Omental fat pad (tissue), 4 donors: ENCODE measurements around the gene EPHA6. TPM values are rescaled to one million over a fixed set of nuclear protein-coding genes. Genes with fewer than 3 reads are reported as not detected.
"Not testable (repeated sequence)": the region's sequence is repeated elsewhere in the genome, so short reads cannot be mapped to it uniquely, and the experiment has no call there.

ENCODE experiments used
- ATAC-seq: fragments of 150-250 bp; one replicate; pipeline ENCODE4 v1.9.1; 2016; ENCODE audit warnings: mild to moderate bottlenecking, moderate library complexity; ENCODE audit not compliant: low FRiP score
- DNase-seq: peaks from one replicate; pipeline ENCODE4 v3.0.0-alpha.2; 2019; ENCODE audit warnings: low spot score
- total RNA-seq, 4 donors: library from RNA; depleted of rRNA; stranded (reverse); fragments of >200 nt; gene quantifications; one replicate each; pipeline ENCODE4 v1.1.0, GENCODE V29; 2016
- TF ChIP-seq, protein P1 (sequence below), 3 donors: fragments of 450-650 bp; IDR thresholded peaks; one replicate each; pipeline ENCODE4 v1.5.1; 2016 to 2017; ENCODE audit warnings: antibody characterized with exemption in 3 of 3, mild to moderate bottlenecking in 3 of 3, moderate library complexity in 2 of 3

EPHA6 gene
- total RNA-seq, 4 donors from 2014 or later = 0.56 to 5.0 (median 2.4) TPM; not detected in 1

GRCh38 chr3:97515076-97515475 lies 700.7 kb downstream of the EPHA6 start:
- no peak for DNase-seq
- TF ChIP-seq, protein P1, sequence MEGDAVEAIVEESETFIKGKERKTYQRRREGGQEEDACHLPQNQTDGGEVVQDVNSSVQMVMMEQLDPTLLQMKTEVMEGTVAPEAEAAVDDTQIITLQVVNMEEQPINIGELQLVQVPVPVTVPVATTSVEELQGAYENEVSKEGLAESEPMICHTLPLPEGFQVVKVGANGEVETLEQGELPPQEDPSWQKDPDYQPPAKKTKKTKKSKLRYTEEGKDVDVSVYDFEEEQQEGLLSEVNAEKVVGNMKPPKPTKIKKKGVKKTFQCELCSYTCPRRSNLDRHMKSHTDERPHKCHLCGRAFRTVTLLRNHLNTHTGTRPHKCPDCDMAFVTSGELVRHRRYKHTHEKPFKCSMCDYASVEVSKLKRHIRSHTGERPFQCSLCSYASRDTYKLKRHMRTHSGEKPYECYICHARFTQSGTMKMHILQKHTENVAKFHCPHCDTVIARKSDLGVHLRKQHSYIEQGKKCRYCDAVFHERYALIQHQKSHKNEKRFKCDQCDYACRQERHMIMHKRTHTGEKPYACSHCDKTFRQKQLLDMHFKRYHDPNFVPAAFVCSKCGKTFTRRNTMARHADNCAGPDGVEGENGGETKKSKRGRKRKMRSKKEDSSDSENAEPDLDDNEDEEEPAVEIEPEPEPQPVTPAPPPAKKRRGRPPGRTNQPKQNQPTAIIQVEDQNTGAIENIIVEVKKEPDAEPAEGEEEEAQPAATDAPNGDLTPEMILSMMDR (IDR thresholded peaks at IDR 0.05) = no peak
- no peak for ATAC-seq

DNA sequence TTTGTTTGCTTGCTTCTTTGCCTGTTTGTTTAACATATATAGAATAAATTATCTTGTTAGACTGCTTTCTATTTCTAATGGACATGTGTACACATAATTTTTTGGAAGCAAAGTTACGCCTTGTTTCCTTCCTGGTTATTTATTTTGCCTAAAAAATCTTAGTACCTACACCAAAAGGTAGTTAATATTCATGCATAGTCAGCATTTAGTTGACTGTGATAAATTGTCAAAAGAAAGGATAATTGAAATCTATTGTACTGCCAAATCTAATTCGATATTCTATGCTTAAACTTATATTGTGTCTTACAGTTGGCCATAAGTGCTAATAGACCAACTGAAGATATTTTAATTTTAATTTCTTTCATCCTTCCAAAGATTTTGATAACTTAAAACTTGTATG lies 716.3 kb downstream of the EPHA6 start:
- TF ChIP-seq, protein P1 (IDR thresholded peaks at IDR 0.05) = no peak
- ATAC-seq (no peak), DNase-seq (no peak)

- ATAC-seq, DNase-seq: not testable (repeated sequence)
Observed at GRCh38 chr3:97547573-97547972, 733.2 kb downstream of the EPHA6 start.

GRCh38 chr3:97550408-97550807 lies 736.0 kb downstream of the EPHA6 start:
- TF ChIP-seq, protein P1 (IDR thresholded peaks at IDR 0.05) = no peak
- DNase-seq = no peak
- ATAC-seq = no peak

- DNase-seq (no peak), ATAC-seq (no peak)
- TF ChIP-seq, protein P1 (IDR thresholded peaks at IDR 0.05) = no peak
Observed at GRCh38 chr3:97552186-97552585, 737.8 kb downstream of the EPHA6 start.

DNA sequence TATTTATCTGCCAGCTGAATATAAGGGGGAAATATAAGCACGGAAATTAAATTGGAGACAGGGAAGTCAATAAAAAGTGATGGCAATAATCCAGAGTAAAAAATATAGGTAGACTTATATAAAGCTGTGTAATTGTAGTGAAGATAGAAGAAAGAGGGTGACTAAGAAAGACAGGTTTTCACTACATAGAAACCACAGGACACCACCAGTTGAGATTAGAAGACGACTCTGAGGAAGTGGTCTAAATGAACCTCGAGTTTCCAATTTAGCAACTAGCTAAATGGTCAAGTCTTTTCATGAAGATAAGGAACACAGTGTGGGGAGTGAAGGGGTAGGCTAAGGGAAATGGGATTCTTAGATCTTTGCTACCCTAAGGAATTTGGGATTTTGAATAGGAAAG lies 761.3 kb downstream of the EPHA6 start:
- ATAC-seq = no peak
- no peak for DNase-seq
- TF ChIP-seq, protein P1 (IDR thresholded peaks at IDR 0.05) = no peak

GRCh38 chr3:97576221-97576620 lies 761.8 kb downstream of the EPHA6 start:
- TF ChIP-seq, protein P1 (IDR thresholded peaks at IDR 0.05) = no peak
- DNase-seq = no peak
- no peak for ATAC-seq

DNA sequence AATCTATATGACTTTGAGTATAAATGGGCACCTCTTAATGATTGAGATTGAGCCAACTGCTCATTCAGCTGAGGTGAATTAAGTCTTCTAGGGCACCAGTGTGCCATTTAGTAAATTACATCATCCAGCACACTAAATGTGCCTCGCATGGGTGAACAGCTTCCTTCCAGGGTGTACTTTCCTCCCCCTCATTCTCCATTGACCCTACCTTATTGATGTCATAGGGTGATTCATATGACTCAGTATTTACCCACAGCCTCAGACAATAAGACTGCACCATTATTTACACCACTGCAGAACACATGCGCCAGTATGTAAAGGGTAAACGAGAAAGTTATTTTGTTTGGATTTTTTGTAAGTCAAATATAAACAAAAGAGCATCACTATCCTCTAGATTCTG lies 765.0 kb downstream of the EPHA6 start:
- ATAC-seq (no peak), DNase-seq (no peak)
- TF ChIP-seq, protein P1 (IDR thresholded peaks at IDR 0.05) = no peak
